ENCODE results near the gene LYZL2.
"Not testable (repeated sequence)": the region's sequence is repeated elsewhere in the genome, so short reads cannot be mapped to it uniquely, and the experiment has no call there.

LYZL2 gene

GRCh38 chr10:30629653-30630052 lies at the start of gene LYZL2:
TSS of gene LYZL2 (minus strand) at chr10:30629753. CDS start at chr10:30626915, 2,838 bp downstream.
- no peak for DNase-seq (ENCODE audit: low read depth, low spot score)

- DNase-seq (ENCODE audit: low read depth, low spot score) = not testable (repeated sequence)
Observed at GRCh38 chr10:30677616-30678015, 48.1 kb upstream of the LYZL2 start.

- not testable (repeated sequence) for DNase-seq (ENCODE audit: low read depth, low spot score)
Observed at GRCh38 chr10:30677146-30677545, 47.6 kb upstream of the LYZL2 start.

- no peak for DNase-seq (ENCODE audit: low read depth, low spot score)
Observed at GRCh38 chr10:30675791-30676718, 46.5 kb upstream of the LYZL2 start.

GRCh38 chr10:30674796-30675195 lies 45.2 kb upstream of the LYZL2 start:
- no peak for DNase-seq (ENCODE audit: low read depth, low spot score)

GRCh38 chr10:30673262-30673661 lies 43.7 kb upstream of the LYZL2 start:
- not testable (repeated sequence) for DNase-seq (ENCODE audit: low read depth, low spot score)

GRCh38 chr10:30672338-30672737 lies 42.8 kb upstream of the LYZL2 start:
- DNase-seq (ENCODE audit: low read depth, low spot score) = not testable (repeated sequence)

GRCh38 chr10:30671026-30671616 lies 41.6 kb upstream of the LYZL2 start:
- DNase-seq (ENCODE audit: low read depth, low spot score) = peak; percentile 60

GRCh38 chr10:30667982-30668381 lies 38.4 kb upstream of the LYZL2 start:
- not testable (repeated sequence) for DNase-seq (ENCODE audit: low read depth, low spot score)

GRCh38 chr10:30663403-30663802 lies 33.9 kb upstream of the LYZL2 start:
- DNase-seq (ENCODE audit: low read depth, low spot score) = not testable (repeated sequence)

- no peak for DNase-seq (ENCODE audit: low read depth, low spot score)
Observed at GRCh38 chr10:30662814-30663213, 33.3 kb upstream of the LYZL2 start.

GRCh38 chr10:30660314-30660713 lies 30.8 kb upstream of the LYZL2 start:
- not testable (repeated sequence) for DNase-seq (ENCODE audit: low read depth, low spot score)

- no peak for DNase-seq (ENCODE audit: low read depth, low spot score)
Observed at GRCh38 chr10:30656233-30656632, 26.7 kb upstream of the LYZL2 start.

- DNase-seq (ENCODE audit: low read depth, low spot score) = not testable (repeated sequence)
Observed at GRCh38 chr10:30655001-30655400, 25.4 kb upstream of the LYZL2 start.

GRCh38 chr10:30651470-30652397 lies 22.2 kb upstream of the LYZL2 start:
- DNase-seq (ENCODE audit: low read depth, low spot score) = not testable (repeated sequence)

- no peak for DNase-seq (ENCODE audit: low read depth, low spot score)
Observed at GRCh38 chr10:30647089-30647488, 17.5 kb upstream of the LYZL2 start.

- DNase-seq (ENCODE audit: low read depth, low spot score) = no peak
Observed at GRCh38 chr10:30645340-30645827, 15.8 kb upstream of the LYZL2 start.

GRCh38 chr10:30644408-30644861 lies 14.9 kb upstream of the LYZL2 start:
- DNase-seq (ENCODE audit: low read depth, low spot score) = not testable (repeated sequence)

- DNase-seq (ENCODE audit: low read depth, low spot score) = not testable (repeated sequence)
Observed at GRCh38 chr10:30643557-30644199, 14.1 kb upstream of the LYZL2 start.

- DNase-seq (ENCODE audit: low read depth, low spot score) = not testable (repeated sequence)
Observed at GRCh38 chr10:30642856-30643255, 13.3 kb upstream of the LYZL2 start.

Measured in smooth muscle cell of the brain vasculature (primary cell).